Stimulated activated CD4-positive, alpha-beta T cell treated with anti-CD3 and anti-CD28 coated beads, Interleukin-1b, Interleukin-23, amount 100 ng/mL, for 24 hours (primary cell): Measurements from ENCODE around the gene LRP1-AS.
A peak's percentile ranks its signal among the peaks of the same experiment; 100 is the strongest.

Source experiments
- DNase-seq, 4 experiments: peaks; one replicate each; pipeline ENCODE4 v3.0.0-alpha.2; 2020; ENCODE audit warnings: low read depth in 4 of 4, low spot score in 1 of 4

Gene LRP1-AS

GRCh38 chr12:57180321-57180989 lies 33.0 kb upstream of the LRP1-AS start:
- DNase-seq: no peak

- no peak for DNase-seq
Observed at GRCh38 chr12:57179331-57180086, 32.1 kb upstream of the LRP1-AS start.

- DNase-seq: no peak
Observed at GRCh38 chr12:57178213-57178612, 30.8 kb upstream of the LRP1-AS start.

GRCh38 chr12:57177354-57177753 lies 29.9 kb upstream of the LRP1-AS start:
- no peak for DNase-seq

- no peak for DNase-seq
Observed at GRCh38 chr12:57176846-57177245, 29.4 kb upstream of the LRP1-AS start.

GRCh38 chr12:57176139-57176477 lies 28.7 kb upstream of the LRP1-AS start:
- no peak for DNase-seq

GRCh38 chr12:57175428-57176138 lies 28.2 kb upstream of the LRP1-AS start:
- DNase-seq: peak in 3 of 4 experiments; percentile 15 to 41 (median 18)

GRCh38 chr12:57173683-57174082 lies 26.3 kb upstream of the LRP1-AS start:
- DNase-seq: no peak

- no peak for DNase-seq
Observed at GRCh38 chr12:57173089-57173488, 25.7 kb upstream of the LRP1-AS start.

GRCh38 chr12:57171668-57172067 lies 24.2 kb upstream of the LRP1-AS start:
- DNase-seq: no peak

- no peak for DNase-seq
Observed at GRCh38 chr12:57170927-57171326, 23.5 kb upstream of the LRP1-AS start.

GRCh38 chr12:57170408-57170807 lies 23.0 kb upstream of the LRP1-AS start:
- DNase-seq: no peak

- no peak for DNase-seq
Observed at GRCh38 chr12:57169969-57170368, 22.6 kb upstream of the LRP1-AS start.

GRCh38 chr12:57169046-57169795 lies 21.8 kb upstream of the LRP1-AS start:
- no peak for DNase-seq

- DNase-seq: no peak
Observed at GRCh38 chr12:57168058-57168457, 20.6 kb upstream of the LRP1-AS start.

- peak in 2 of 4 experiments; percentile 34 to 55 for DNase-seq
Observed at GRCh38 chr12:57166971-57167371, 19.6 kb upstream of the LRP1-AS start.

- DNase-seq: no peak
Observed at GRCh38 chr12:57165741-57166140, 18.3 kb upstream of the LRP1-AS start.

GRCh38 chr12:57164966-57165625 lies 17.7 kb upstream of the LRP1-AS start:
- DNase-seq: no peak

GRCh38 chr12:57164454-57164853 lies 17.0 kb upstream of the LRP1-AS start:
- DNase-seq: no peak

- no peak for DNase-seq
Observed at GRCh38 chr12:57162553-57163125, 15.2 kb upstream of the LRP1-AS start.

GRCh38 chr12:57161491-57161890 lies 14.1 kb upstream of the LRP1-AS start:
- no peak for DNase-seq
